ENCODE data around the gene RIMBP3C. TPM values are rescaled to one million over a fixed set of nuclear protein-coding genes. Genes with fewer than 3 reads are reported as not detected.
"Not testable (repeated sequence)": the region's sequence is repeated elsewhere in the genome, so short reads cannot be mapped to it uniquely, and the experiment has no call there.

RIMBP3C gene
- total and polyA plus RNA-seq, 2 donors from 2014 or later: 0.22 TPM; not detected in 1

- no peak overlapping the region for H3K4me3 ChIP-seq (ENCODE audit: low read length in 3 of 3)
- no peak for FAIRE-seq
- DNase-seq: no peak
- no peaks in the 10 kb centered on the region for H3K27me3 ChIP-seq (ENCODE audit: control insufficient read depth, insufficient read depth, low read length)
- no peak overlapping the region for H3K9ac ChIP-seq (ENCODE audit: low read length in 3 of 3)
- H3K9me3 ChIP-seq (ENCODE audit: control insufficient read depth in 2 of 3, insufficient read depth in 1 of 3, low read length in 3 of 3): no peaks in the 10 kb centered on the region
- H3K4me1 ChIP-seq (ENCODE audit: control insufficient read depth in 2 of 3, insufficient read depth in 2 of 3, low read depth in 1 of 3, low read length in 3 of 3): peaks cover 0 to 11% (median 9%) of the 10 kb centered on the region in 3 donors
- intact Hi-C loops (cut with DNase I): no loop called here
- peaks cover 0 to 8% (median 5%) of the 10 kb centered on the region in 3 donors for H3K36me3 ChIP-seq (ENCODE audit: control insufficient read depth in 2 of 3, insufficient read depth in 3 of 3, low read length in 3 of 3)
- no peak overlapping the region for H3K27ac ChIP-seq (ENCODE audit: low read depth in 2 of 2, low read length in 2 of 2)
- no peak for TF ChIP-seq CTCF (IDR thresholded peaks at IDR 0.05; ENCODE audit: borderline replicate concordance, extremely low read depth, insufficient read depth)
These were observed 36.7 kb upstream of the RIMBP3C start for GRCh38 chr22:21587803-21588611.

- no peaks in the 10 kb centered on the region for H3K36me3 ChIP-seq (ENCODE audit: control insufficient read depth in 2 of 3, insufficient read depth in 3 of 3, low read length in 3 of 3)
- FAIRE-seq (no peak), DNase-seq (no peak)
- H3K9me3 ChIP-seq (ENCODE audit: control insufficient read depth in 2 of 3, insufficient read depth in 1 of 3, low read length in 3 of 3): no peaks in the 10 kb centered on the region
- H3K4me3 ChIP-seq (ENCODE audit: low read length in 3 of 3): no peak overlapping the region
- intact Hi-C loops (cut with DNase I): no loop called here
- no peak overlapping the region for H3K9ac ChIP-seq (ENCODE audit: low read length in 3 of 3)
- no peak for TF ChIP-seq CTCF (IDR thresholded peaks at IDR 0.05; ENCODE audit: borderline replicate concordance, extremely low read depth, insufficient read depth)
- no peaks in the 10 kb centered on the region for H3K27me3 ChIP-seq (ENCODE audit: control insufficient read depth, insufficient read depth, low read length)
- peaks cover 0 to 5% (median 0%) of the 10 kb centered on the region in 3 donors for H3K4me1 ChIP-seq (ENCODE audit: control insufficient read depth in 2 of 3, insufficient read depth in 2 of 3, low read depth in 1 of 3, low read length in 3 of 3)
- no peak overlapping the region for H3K27ac ChIP-seq (ENCODE audit: low read depth in 2 of 2, low read length in 2 of 2)
These were observed 34.1 kb upstream of the RIMBP3C start for GRCh38 chr22:21585389-21585788.

- Histone ChIP-seq H3K9ac (ENCODE audit: low read length in 3 of 3) (no peak overlapping the region), H3K36me3 (ENCODE audit: control insufficient read depth in 2 of 3, insufficient read depth in 3 of 3, low read length in 3 of 3) (no peaks in the 10 kb centered on the region), H3K4me3 (ENCODE audit: low read length in 3 of 3) (no peak overlapping the region), H3K27me3 (ENCODE audit: control insufficient read depth, insufficient read depth, low read length) (no peaks in the 10 kb centered on the region), H3K27ac (ENCODE audit: low read depth in 2 of 2, low read length in 2 of 2) (no peak overlapping the region), H3K4me1 (ENCODE audit: control insufficient read depth in 2 of 3, insufficient read depth in 2 of 3, low read depth in 1 of 3, low read length in 3 of 3) (peaks cover 0 to 16% (median 4%) of the 10 kb centered on the region in 3 donors), H3K9me3 (ENCODE audit: control insufficient read depth in 2 of 3, insufficient read depth in 1 of 3, low read length in 3 of 3) (no peaks in the 10 kb centered on the region)
- no peak for TF ChIP-seq CTCF (IDR thresholded peaks at IDR 0.05; ENCODE audit: borderline replicate concordance, extremely low read depth, insufficient read depth)
- intact Hi-C loops (cut with DNase I): no loop called here
- FAIRE-seq: no peak
- DNase-seq: no peak
These were observed 31.8 kb upstream of the RIMBP3C start for GRCh38 chr22:21582801-21583740.

- FAIRE-seq; H3K4me3 ChIP-seq (ENCODE audit: low read length in 3 of 3); DNase-seq; H3K9me3 ChIP-seq (ENCODE audit: control insufficient read depth in 2 of 3, insufficient read depth in 1 of 3, low read length in 3 of 3); H3K27me3 ChIP-seq (ENCODE audit: control insufficient read depth, insufficient read depth, low read length); H3K27ac ChIP-seq (ENCODE audit: low read depth in 2 of 2, low read length in 2 of 2); H3K9ac ChIP-seq (ENCODE audit: low read length in 3 of 3); H3K36me3 ChIP-seq (ENCODE audit: control insufficient read depth in 2 of 3, insufficient read depth in 3 of 3, low read length in 3 of 3); intact Hi-C loops (cut with DNase I): not testable (repeated sequence)
- H3K4me1 ChIP-seq (ENCODE audit: control insufficient read depth in 2 of 3, insufficient read depth in 2 of 3, low read depth in 1 of 3, low read length in 3 of 3): peaks cover 0 to 16% (median 8%) of the 10 kb centered on the region in 3 donors
These were observed 29.9 kb upstream of the RIMBP3C start for GRCh38 chr22:21581009-21581713.

GRCh38 chr22:21580623-21581007 lies 29.4 kb upstream of the RIMBP3C start:
- FAIRE-seq; H3K4me3 ChIP-seq (ENCODE audit: low read length in 3 of 3); H3K9me3 ChIP-seq (ENCODE audit: control insufficient read depth in 2 of 3, insufficient read depth in 1 of 3, low read length in 3 of 3); H3K36me3 ChIP-seq (ENCODE audit: control insufficient read depth in 2 of 3, insufficient read depth in 3 of 3, low read length in 3 of 3); H3K27me3 ChIP-seq (ENCODE audit: control insufficient read depth, insufficient read depth, low read length); H3K27ac ChIP-seq (ENCODE audit: low read depth in 2 of 2, low read length in 2 of 2); H3K9ac ChIP-seq (ENCODE audit: low read length in 3 of 3); intact Hi-C loops (cut with DNase I); DNase-seq: not testable (repeated sequence)
- H3K4me1 ChIP-seq (ENCODE audit: control insufficient read depth in 2 of 3, insufficient read depth in 2 of 3, low read depth in 1 of 3, low read length in 3 of 3): peaks cover 0 to 16% (median 8%) of the 10 kb centered on the region in 3 donors

All from kidney (tissue), 14 donors.